NT2/D1 (cell line): ENCODE measurements around the gene CDKN2D.

Experiments used
- DNase-seq: peaks from one replicate; pipeline ENCODE4 v3.0.0-alpha.2; 2011; ENCODE audit warnings: low read depth, low spot score
- H3K27me3 ChIP-seq: 2 replicates; pipeline ENCODE4 v1.6.0; 2011; ENCODE audit warnings: mild to moderate bottlenecking; ENCODE audit not compliant: insufficient read length, insufficient read depth
- H3K36me3 ChIP-seq: 2 replicates; pipeline ENCODE4 v1.6.1; 2011; ENCODE audit warnings: mild to moderate bottlenecking, low read length, mixed read lengths; ENCODE audit not compliant: insufficient read depth, insufficient read length
- H3K4me1 ChIP-seq: 2 replicates; pipeline ENCODE4 v1.5.1; 2011; ENCODE audit not compliant: insufficient read depth, insufficient read length
- H3K4me3 ChIP-seq: 2 replicates; pipeline ENCODE4 v1.5.1; 2011; ENCODE audit warnings: low read depth; ENCODE audit not compliant: insufficient read length
- H3K9ac ChIP-seq: 2 replicates; pipeline ENCODE4 v1.6.0; 2011; ENCODE audit warnings: low read depth; ENCODE audit not compliant: insufficient read length
- H3K9me3 ChIP-seq: 2 replicates; pipeline ENCODE4 v1.5.1; 2011; ENCODE audit warnings: mild to moderate bottlenecking, low read length; ENCODE audit not compliant: insufficient read depth
- SUZ12 ChIP-seq: IDR thresholded peaks from 2 replicates; pipeline ENCODE4 v1.6.1; 2011; ENCODE audit not compliant: insufficient read length, insufficient read depth; ENCODE audit errors: extremely low read depth
- YY1 ChIP-seq: IDR thresholded peaks from 2 replicates; pipeline ENCODE4 v1.6.1; 2011; ENCODE audit not compliant: insufficient read length, insufficient read depth
- ZNF274 ChIP-seq: IDR thresholded peaks from 2 replicates; pipeline ENCODE4 v1.6.1; 2011; ENCODE audit warnings: mild to moderate bottlenecking, low read depth, low read length

CDKN2D gene

GRCh38 chr19:10603873-10604459, 35.2 kb upstream of the CDKN2D start:
- Histone ChIP-seq H3K27me3 (no peaks in the 10 kb centered on the region), H3K9me3 (peaks cover 7% of the 10 kb centered on the region; the same call in 1 of the 2 replicates), H3K9ac (peak overlapping the region; percentile 42), H3K4me1 (peaks cover 9% of the 10 kb centered on the region), H3K36me3 (peaks cover 6% of the 10 kb centered on the region), H3K4me3 (peak overlapping the region; percentile 94)
- no peak for DNase-seq
- TF ChIP-seq SUZ12, result no peak
- no peak for TF ChIP-seq ZNF274
- no peak for TF ChIP-seq YY1

- Histone ChIP-seq H3K4me1 (peaks cover 9% of the 10 kb centered on the region), H3K36me3 (peaks cover 6% of the 10 kb centered on the region), H3K9ac (peak overlapping the region; percentile 93), H3K27me3 (no peaks in the 10 kb centered on the region), H3K9me3 (peaks cover 7% of the 10 kb centered on the region; the same call in 1 of the 2 replicates), H3K4me3 (peak overlapping the region; percentile 94)
- no peak for TF ChIP-seq ZNF274
- TF ChIP-seq YY1, result no peak
- no peak for TF ChIP-seq SUZ12
- no peak for DNase-seq
Observed at GRCh38 chr19:10603084-10603872, 34.5 kb upstream of the CDKN2D start.

- peak overlapping the region; percentile 93 for H3K9ac ChIP-seq
- peak overlapping the region; percentile 94 for H3K4me3 ChIP-seq
- peaks cover 9% of the 10 kb centered on the region for H3K4me1 ChIP-seq
- H3K36me3 ChIP-seq, result peaks cover 6% of the 10 kb centered on the region
- TF ChIP-seq SUZ12 (no peak), YY1 (no peak), ZNF274 (no peak)
- H3K9me3 ChIP-seq, result peaks cover 7% of the 10 kb centered on the region; the same call in 1 of the 2 replicates
- no peaks in the 10 kb centered on the region for H3K27me3 ChIP-seq
- DNase-seq, result peak; percentile 63
Observed at GRCh38 chr19:10602330-10603083, 33.7 kb upstream of the CDKN2D start.

- Histone ChIP-seq H3K4me1 (peaks cover 9% of the 10 kb centered on the region), H3K4me3 (no peak overlapping the region), H3K27me3 (no peaks in the 10 kb centered on the region), H3K9ac (no peak overlapping the region), H3K9me3 (peaks cover 7% of the 10 kb centered on the region; the same call in 1 of the 2 replicates), H3K36me3 (peaks cover 6% of the 10 kb centered on the region)
- TF ChIP-seq SUZ12 (no peak), ZNF274 (no peak), YY1 (no peak)
- DNase-seq, result no peak
Observed at GRCh38 chr19:10601999-10602329, 33.2 kb upstream of the CDKN2D start.

- Histone ChIP-seq H3K27me3 (no peaks in the 10 kb centered on the region), H3K9me3 (peaks cover 7% of the 10 kb centered on the region; the same call in 1 of the 2 replicates), H3K4me3 (no peak overlapping the region), H3K36me3 (peaks cover 6% of the 10 kb centered on the region), H3K4me1 (peaks cover 9% of the 10 kb centered on the region), H3K9ac (no peak overlapping the region)
- DNase-seq, result no peak
- TF ChIP-seq SUZ12 (no peak), YY1 (no peak)
Observed at GRCh38 chr19:10600149-10600548, 31.4 kb upstream of the CDKN2D start.

GRCh38 chr19:10593820-10594637, 25.2 kb upstream of the CDKN2D start:
- no peak overlapping the region for H3K4me3 ChIP-seq
- no peaks in the 10 kb centered on the region for H3K27me3 ChIP-seq
- no peaks in the 10 kb centered on the region for H3K9me3 ChIP-seq
- no peak overlapping the region for H3K9ac ChIP-seq
- peaks cover 6% of the 10 kb centered on the region for H3K4me1 ChIP-seq
- no peak for DNase-seq
- no peak for TF ChIP-seq YY1
- TF ChIP-seq ZNF274, result no peak
- no peaks in the 10 kb centered on the region for H3K36me3 ChIP-seq
